GM19328 (cell line): ENCODE data around the gene GYPC.
"Not testable (repeated sequence)": the region's sequence is repeated elsewhere in the genome, so short reads cannot be mapped to it uniquely, and the experiment has no call there.

ENCODE experiments used
- ATAC-seq: cut with Tn5 transposase; IDR thresholded peaks from one replicate; pipeline ENCODE4 v1.9.1; 2021; ENCODE audit warnings: mild to moderate bottlenecking, moderate library complexity; ENCODE audit not compliant: unreplicated experiment

Gene GYPC

DNA sequence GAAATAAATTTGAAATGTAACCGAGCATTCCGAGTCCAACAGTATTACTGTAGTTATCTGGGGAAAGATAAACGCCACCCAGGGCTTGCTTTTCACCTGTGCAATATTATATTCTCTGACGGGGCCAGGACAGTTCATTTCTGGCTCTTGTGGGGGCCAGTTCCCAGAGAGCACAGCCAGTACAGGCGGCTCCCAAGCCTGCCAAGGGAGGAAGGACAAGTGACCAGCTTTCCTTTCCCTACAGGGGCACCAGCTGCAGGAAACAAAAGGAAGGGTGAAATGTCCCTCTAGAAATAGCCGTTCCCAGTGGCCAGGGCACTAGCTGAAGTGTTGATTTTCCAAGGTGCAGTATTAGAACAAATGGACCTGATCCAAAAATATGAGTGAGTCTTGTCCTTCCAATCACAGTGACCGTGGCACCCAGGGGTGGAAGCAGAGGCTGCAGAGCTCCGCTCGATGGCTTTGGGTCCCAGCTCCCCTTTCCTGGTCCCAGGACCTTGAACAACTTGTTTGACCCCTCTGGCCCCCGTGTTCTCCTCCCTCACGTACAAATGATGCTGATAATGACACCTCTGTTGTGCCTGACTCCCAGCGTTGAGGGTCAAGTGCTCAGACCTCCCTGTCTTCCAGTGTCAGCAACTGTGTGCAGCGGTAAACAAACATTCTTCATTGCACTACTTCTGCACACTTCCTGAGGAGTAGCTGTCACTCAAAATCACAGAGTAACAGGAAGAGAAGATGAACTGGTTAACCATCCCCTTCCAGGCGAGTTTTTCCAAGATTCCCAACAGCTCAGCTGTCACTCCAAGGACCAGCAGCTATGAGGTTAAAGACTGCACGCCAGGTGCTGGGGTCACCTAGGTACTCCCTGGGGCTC, 40.9 kb downstream of the GYPC start:
- ATAC-seq: no peak

DNA sequence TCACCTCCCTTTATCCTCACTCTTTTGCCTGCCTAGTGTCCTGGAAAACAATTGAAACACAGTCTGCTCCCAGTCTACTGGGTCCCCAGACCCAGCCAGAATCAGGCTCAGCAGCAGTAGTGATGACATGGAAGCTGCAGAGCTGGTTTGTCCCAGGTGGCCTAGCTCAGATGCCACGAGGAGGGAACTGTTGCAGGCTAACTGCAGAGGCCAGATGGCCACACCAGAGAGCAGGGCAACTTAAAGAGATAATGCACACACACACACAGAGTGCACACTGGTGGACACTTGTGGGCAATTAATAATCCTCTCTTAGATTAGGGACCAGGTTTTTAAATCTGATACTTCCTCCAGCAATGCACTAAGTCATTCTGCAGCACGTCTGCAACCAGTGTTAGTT, 42.4 kb downstream of the GYPC start:
- no peak for ATAC-seq

DNA sequence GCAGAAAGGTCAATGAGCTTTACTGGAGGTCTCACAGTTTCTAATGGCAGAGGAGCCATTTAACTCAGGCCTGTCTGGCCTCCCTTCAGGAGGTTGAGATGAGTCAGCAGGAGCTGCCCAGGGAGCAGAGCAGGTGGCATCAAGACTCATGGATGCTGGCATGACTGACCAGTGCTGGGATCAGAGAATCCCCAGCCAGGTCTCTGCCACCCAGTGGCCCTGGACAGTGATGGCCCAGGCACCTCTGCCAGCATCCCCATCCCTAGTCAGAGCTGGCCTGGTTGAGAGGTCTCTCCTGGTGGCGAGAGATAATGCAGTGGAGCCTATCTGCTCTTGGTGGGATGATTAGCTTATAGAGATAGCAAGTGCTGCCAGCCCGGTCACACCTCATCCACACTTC, 43.1 kb downstream of the GYPC start:
- no peak for ATAC-seq

DNA sequence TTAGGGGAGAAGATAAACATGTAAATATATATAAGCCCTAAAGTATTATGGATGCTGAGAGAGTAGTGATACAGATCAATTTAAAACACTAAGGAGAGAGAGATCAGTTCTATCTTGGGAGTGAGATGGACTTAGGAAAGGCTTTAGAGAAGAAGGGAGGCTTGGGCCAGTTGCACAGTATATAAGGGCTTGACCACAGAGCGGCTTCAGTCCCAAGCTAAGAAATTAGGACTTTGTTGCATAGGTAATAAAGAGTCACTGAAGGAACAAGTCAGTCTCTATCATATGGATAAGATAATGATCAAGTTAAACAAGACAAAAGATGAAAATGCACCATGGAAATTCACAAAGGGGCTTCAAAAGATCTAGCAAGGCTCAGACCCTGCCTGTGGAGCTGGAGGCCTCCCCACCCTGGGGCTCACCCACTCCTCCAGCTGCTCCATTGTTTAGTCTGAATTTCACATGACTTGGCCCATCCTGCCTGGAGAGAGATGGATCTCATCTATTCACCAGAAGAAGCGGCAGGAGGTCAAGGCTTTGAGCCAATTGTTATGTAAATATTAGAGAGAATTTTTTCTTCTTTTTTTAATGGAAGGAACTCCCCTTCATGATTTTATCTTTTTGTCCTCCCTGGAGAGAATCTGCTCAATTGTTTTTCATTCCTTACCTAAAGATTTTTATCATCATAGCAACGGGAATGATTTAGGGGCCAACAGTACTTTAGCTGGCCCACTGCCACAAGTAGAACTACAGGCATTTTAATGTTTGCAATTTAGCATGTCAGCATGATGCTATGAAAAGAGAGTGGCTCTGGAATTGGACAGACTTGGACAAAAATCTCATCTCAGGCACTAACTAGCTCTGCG, 44.0 kb downstream of the GYPC start:
- no peak for ATAC-seq

DNA sequence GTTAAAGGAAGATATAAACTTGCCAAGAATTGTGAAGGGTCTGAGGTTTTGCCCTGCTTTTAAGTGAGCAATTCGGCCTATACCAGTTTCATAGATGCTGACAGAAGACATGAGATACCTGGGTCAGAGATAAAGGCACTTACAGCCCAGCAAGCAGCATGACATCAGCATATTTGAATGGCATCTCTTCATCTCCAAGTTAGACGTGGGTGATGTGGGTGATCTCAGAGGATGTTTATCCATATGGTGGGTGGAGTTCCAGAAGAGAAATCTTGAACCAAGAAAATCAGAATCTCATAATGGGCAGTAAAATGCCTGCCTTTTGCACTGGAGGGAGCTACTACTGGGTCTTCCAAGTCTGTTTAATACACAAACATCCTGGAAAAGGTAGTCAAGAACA, 44.7 kb downstream of the GYPC start:
- no peak for ATAC-seq

DNA sequence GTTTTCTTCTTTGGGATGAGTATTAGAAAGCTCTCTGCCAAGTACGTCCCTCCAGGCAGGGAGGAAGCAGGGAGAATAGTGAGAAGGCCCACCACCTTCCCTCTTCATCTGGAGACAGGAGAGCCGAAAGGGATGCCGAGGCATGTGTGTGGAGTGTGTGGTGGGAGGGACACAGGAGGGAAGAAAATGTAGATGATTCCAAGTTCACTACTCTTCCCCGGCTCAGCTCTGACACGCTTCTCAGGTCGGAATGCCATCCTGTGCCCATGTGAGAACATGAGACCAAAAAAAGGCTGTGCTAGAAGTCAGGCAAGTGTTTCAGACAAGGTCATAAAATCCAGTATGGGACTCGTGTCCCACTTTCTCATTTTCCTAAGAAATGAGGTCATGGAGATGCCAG, 47.4 kb downstream of the GYPC start:
- no peak for ATAC-seq

DNA sequence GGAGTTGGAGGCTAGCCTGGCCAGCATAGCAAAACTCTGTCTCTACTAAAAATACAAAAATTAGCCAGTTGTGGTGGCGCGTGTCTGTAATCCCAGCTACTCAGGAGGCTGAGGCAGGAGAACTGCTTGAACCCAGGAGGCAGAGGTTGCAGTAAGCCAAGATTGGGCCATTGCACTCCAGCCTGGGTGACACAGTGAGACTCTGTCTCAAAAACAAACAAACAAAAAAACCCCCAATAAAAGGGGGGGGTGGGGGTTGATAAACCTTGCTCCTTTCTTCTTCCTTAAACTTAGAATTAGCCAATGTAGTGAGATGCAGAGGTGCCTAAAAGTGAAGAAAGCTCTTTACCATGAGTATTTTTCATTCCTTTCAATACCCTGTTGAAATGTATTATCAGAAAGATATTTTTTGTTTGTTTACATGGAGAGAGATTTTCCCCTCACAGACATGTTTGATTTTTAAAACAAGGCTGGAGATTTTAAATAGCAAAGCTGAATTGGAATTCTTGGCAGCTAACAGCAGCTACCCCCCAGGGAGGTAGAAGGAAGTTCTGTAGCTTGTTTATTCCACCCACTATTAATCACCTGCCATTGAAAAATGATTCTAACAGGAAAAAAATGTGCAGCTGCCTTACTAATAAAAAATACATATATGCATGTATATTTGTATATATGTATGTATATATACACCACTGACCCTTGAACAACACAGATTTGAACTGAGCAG, 48.6 kb downstream of the GYPC start:
- ATAC-seq: no peak

DNA sequence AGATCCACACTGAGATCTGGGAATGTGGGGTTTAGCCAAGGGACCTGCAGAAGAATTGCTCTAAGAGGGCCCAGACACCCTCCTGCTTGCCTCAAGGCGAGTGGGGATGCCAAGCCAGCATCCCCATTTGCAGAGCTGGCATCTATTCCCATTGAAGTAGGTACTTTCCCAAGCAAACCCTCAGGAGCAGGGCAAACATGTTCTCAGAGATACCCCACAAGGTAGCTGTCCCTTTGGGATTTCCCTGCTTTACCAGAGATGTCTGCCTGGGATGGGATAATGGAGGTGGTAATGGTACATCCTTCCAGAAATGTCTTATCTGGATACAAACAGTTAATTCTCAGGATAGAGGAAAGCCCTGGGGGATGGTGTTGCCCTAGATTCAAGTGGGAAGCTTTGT, 51.2 kb downstream of the GYPC start:
- no peak for ATAC-seq

DNA sequence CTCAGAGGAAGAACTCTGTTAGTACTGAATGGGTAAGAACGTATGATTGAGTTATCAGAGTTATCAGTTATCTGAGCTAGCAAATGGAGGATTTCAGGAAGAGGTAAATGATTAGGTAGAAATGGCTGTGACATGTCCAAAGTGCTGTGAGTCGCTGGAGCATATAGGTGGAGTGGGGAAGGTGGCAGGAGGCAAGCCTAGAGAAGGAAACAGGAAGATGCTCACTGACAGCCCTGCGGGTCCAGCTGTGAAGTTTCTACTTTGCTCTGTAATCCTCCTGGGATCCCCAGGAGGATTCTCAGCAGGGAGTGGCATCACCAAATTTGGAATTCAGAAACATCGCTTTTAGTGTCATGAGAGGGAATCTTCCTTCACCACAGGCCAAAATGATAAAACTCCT, 52.0 kb downstream of the GYPC start:
- ATAC-seq: no peak

DNA sequence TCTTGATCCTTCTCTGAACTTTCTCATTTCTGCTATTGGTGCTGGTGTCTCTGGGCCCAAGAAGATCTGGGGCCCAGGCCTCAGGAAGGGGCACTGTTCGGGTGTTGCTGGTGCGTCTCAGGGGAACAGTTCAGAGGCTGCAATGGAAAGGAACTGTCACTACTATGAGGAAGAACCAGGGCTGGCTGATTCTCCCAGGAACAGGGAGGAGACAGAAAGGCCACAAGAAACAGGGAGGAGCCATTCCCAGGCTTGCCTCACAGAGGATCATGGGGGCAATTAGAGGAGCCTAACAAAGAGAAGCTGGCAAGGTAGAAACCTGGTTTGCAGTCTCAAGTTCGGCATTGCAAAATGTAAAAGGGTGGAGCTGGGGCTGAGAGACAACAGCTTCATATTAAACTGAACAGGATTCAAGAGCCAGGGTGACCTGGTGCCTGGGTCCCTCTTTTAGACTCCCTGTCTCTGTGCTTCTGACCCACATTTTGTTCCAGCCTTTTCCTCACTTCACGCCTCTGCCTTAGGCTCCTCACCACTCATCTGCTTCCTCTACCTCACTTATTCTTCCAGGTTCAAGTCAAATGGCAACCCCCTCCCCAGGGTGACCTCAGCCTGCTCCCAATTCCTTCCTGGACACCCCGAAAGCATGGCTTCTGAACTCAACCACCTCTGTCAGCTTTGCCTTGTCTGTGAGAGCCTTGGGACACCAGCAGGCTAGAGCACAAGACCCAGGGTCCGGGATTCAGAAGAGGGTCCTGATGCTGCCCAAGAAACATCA, 58.4 kb downstream of the GYPC start:
- no peak for ATAC-seq

DNA sequence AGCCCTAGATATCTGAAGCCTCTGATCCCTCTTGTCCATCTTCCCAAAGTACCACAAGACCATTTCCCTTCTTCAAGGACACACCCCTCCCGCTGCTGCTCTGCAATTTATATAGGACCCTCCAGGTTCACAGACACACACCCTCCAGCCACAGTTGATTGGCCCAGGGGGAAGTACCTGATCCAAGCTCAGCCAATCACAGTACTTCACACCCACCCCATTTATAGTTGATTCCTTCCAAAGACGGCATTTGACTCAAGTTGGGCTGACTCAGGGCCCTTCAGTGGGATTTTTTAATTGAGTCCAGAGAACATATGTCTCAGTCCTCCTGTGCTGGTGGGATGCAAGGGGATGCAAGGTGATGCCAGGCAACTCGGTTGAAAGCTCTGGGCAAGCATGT, 59.2 kb downstream of the GYPC start:
- no peak for ATAC-seq

DNA sequence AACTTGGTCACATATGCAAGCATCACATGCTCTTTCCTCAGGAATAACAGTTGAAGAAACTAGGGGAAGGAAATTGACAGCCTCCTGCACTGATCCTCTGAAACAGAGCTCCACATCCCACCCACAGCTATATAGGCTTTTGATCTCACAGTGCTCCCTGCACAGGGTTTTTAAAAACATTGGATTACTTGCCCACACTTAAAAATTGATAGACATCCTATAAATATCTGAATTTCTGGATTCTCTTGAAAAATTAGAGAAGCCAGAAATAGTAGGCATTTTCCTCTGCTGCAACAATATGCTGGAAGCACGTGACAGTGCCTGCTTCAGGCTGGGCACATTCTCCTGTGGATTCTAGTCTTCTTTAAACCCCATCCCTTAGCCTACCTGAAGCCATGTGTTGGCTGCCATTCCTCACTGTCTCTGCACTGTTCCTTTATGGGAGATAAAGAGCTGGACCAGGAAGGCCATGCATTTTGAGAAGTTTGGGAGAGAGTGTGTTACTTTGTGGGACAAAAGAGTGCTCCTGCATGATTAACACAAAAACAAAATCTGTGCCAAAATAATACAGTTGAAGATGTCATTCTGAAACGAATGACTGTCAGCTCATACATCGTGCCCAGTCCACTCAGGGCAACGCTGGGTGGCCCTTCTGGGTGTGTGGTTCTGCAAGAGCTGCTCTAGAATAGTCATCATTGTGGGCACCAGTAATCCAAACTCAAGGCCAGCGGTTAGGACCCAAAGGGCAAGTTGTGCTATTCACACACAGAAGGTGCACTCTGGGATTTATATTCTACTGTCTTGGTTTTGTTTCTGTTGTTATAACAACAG, 59.8 kb downstream of the GYPC start:
- no peak for ATAC-seq

DNA sequence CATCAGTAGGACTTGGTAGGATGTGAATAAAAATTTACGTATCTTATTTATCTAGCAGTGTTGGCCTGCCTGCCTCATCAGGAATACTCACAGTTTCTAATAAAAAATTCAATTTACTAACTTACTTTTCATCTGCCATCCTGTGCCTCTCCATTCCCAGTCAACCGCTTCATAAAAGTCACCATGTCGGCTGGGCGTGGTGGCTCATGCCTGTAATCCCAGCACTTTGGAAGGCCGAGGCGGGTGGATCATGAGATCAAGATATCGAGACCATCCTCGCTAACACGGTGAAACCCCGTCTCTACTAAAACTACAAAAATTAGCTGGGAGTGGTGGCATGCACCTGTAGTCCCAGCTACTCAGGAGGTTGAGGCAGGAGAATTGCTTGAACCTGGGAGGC, 61.3 kb downstream of the GYPC start:
- ATAC-seq: not testable (repeated sequence)

DNA sequence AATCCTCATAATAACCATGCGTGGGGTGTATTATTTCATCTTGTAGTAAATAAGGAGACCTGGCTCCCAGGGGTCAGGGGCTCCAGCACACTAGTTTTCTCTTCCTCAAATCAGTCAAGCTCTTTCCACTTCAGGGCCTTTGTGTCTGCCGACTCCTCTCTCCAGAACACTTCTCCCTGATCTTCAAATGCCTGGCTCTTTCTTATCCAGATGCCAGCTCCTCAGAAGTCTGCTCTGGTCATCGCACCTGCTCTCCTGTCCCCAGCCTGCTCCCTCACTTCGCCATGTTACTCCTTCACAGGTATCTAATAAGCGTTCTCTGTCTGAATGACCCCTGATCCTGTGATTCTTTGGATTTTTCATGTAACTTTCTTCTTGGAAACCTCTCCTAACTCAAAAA, 62.0 kb downstream of the GYPC start:
- no peak for ATAC-seq

DNA sequence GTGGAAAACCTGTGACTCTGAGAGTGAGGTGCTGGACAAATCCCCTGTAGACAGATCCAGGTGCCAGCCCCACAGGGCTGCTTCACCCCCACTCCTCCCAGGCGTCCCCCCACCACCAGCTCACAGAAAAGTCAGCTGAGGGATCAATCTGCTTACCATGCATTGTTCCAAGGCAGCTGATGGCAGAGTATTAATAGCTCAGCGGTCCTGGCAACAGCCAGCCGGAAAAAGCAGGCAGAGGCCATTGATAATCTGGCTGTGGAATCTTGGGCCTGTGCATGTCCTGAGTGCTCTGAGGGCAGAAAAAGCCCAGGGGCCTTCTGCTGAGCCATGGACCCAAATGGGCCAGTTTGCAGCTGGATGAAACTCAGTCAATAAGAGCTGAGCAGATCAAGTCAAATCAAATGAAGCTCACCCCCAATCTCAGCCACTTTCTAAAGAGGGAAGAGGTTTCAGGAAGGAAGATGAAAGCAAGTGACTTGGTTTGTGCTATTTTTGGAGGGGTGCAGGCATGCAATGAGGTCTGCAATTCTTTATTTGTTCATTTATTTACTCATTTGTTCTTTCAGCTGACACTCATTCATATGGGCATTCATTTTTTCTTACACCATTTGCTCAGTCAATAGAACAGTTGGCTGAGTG, 63.4 kb downstream of the GYPC start:
- no peak for ATAC-seq

DNA sequence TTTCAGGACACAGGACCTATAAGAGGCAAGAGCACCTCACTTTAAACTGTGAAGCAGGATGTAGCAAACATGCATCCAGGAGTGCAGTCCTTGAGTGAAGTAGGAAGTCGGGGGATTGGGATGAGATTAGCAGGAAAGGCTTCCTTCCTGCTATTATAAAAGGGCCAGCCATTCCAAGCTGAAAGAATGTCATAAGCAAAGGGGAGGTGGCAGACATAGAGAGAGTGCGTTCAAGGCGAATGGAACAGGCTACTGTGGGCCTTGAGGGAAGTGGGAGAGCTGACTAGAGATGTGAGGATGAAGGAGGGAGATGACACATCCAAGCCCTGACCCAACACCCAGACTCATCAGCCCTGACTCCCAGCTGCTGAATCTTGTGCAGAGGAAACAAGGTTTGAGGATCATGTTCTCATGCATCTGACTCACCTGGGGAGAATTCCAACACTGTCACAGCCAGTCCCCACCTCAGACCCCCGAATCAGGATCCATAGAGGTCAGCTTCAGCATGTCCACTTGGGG, 63.9 kb downstream of the GYPC start:
- no peak for ATAC-seq

DNA sequence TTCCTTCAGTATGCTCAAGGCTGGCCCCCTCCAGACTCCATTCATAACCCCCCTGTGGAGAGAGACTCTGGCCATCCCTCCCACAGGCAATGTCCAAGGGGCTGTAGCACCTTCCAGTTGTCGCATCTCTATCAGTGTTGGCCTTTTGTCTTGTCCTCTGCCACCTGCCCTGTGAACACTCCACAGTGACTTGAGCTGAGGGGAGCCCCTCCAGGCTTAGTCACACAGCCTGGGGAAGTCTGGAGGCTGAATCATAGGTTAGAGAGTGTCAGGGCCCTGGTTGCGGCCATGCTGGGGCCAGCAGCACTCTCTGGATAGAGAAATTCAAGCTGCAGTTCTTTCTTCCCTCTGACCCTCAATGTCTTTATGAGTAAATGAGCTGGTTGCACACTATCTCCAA, 64.7 kb downstream of the GYPC start:
- no peak for ATAC-seq

DNA sequence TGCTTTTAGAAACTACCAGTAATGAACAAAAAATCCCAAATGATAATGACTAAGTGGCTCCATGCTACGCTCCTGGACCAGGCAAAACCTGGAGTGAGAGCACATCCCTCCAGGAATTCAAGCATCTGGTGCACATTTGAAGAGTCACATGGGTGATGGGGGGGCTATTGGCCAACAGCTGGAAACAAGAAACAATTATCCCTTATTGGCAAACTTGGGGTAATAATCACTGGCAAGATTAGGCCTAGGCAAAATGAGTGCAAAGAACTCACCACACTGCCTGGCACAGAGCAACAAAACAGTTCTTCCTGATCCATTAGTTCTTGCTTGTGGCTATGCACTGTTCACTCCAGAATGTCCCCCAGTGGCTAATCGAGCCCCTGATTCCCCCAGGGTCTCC, 66.1 kb downstream of the GYPC start:
- ATAC-seq: no peak

DNA sequence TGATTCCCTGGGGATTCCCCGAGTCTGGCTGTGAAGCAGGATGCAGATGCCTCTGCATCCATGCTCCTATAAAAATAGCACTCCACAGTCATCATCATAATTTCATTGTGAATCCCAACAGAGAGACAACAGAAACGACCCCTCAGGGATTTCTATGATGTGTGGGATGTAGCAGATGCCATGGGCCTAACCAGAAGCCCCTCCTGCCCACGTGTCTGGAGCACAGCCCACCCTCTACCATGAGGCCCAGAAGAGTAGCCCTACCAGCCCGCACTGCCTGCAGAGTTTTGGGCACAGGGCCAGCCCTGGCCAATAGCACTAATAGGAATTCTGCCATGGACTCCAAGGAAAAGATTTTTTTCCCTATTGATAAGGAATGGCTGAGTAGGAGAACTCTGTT, 66.6 kb downstream of the GYPC start:
- no peak for ATAC-seq
